ENCODE results near the gene NANS. TPM values are rescaled to one million over a fixed set of nuclear protein-coding genes. Genes with fewer than 3 reads are reported as not detected.
A peak's percentile ranks its signal among the peaks of the same experiment; 100 is the strongest.
"Not testable (repeated sequence)": the region's sequence is repeated elsewhere in the genome, so short reads cannot be mapped to it uniquely, and the experiment has no call there.

NANS gene
- total RNA-seq, 1 experiment from 2014 or later = 60.4 TPM

- no peak for DNase-seq
- H3K4me3 ChIP-seq = no peak overlapping the region
- H3K27ac ChIP-seq = no peak overlapping the region
These were observed 23.8 kb downstream of the NANS start for GRCh38 chr9:98080326-98080725.

GRCh38 chr9:98080780-98081179, 24.2 kb downstream of the NANS start:
- H3K9me3 ChIP-seq (replicated peaks) = no peaks in the 10 kb centered on the region
- no peaks in the 10 kb centered on the region for H3K27me3 ChIP-seq
- no peak overlapping the region for H3K27ac ChIP-seq
- no peak overlapping the region for H3K4me3 ChIP-seq
- no peak for DNase-seq
- no peaks in the 10 kb centered on the region for H3K4me1 ChIP-seq
- peaks cover 23% of the 10 kb centered on the region for H3K36me3 ChIP-seq

More at GRCh38 chr9:98080326-98080725, 23.8 kb downstream of the NANS start:
- Histone ChIP-seq H3K36me3 (peaks cover 26% of the 10 kb centered on the region), H3K9me3 (replicated peaks) (no peaks in the 10 kb centered on the region), H3K27me3 (no peaks in the 10 kb centered on the region), H3K4me1 (no peaks in the 10 kb centered on the region)

GRCh38 chr9:98081477-98082219, 25.1 kb downstream of the NANS start:
- no peak for DNase-seq
- Histone ChIP-seq H3K36me3 (peaks cover 23% of the 10 kb centered on the region), H3K27me3 (no peaks in the 10 kb centered on the region), H3K9me3 (replicated peaks) (no peaks in the 10 kb centered on the region), H3K27ac (no peak overlapping the region), H3K4me3 (no peak overlapping the region), H3K4me1 (no peaks in the 10 kb centered on the region)

GRCh38 chr9:98083061-98083501, 26.5 kb downstream of the NANS start:
- Histone ChIP-seq H3K27me3 (no peaks in the 10 kb centered on the region), H3K4me3 (no peak overlapping the region), H3K4me1 (no peaks in the 10 kb centered on the region), H3K9me3 (replicated peaks) (no peaks in the 10 kb centered on the region), H3K27ac (no peak overlapping the region), H3K36me3 (peaks cover 23% of the 10 kb centered on the region)
- DNase-seq = no peak

- DNase-seq = peak in 1 of 2 experiments; percentile 13
- no peaks in the 10 kb centered on the region for H3K27me3 ChIP-seq
- no peaks in the 10 kb centered on the region for H3K4me1 ChIP-seq
- no peak overlapping the region for H3K27ac ChIP-seq
- no peak overlapping the region for H3K4me3 ChIP-seq
- peaks cover 23% of the 10 kb centered on the region for H3K36me3 ChIP-seq
- no peaks in the 10 kb centered on the region for H3K9me3 ChIP-seq (replicated peaks)
These were observed 27.1 kb downstream of the NANS start for GRCh38 chr9:98083566-98084183.

- Histone ChIP-seq H3K4me1 (no peaks in the 10 kb centered on the region), H3K27ac (no peak overlapping the region), H3K9me3 (replicated peaks) (no peaks in the 10 kb centered on the region), H3K27me3 (no peaks in the 10 kb centered on the region), H3K36me3 (peaks cover 21% of the 10 kb centered on the region), H3K4me3 (no peak overlapping the region)
- DNase-seq = no peak
These were observed 27.9 kb downstream of the NANS start for GRCh38 chr9:98084396-98084795.

GRCh38 chr9:98085058-98085457, 28.5 kb downstream of the NANS start:
- H3K9me3 ChIP-seq (replicated peaks) = no peaks in the 10 kb centered on the region
- H3K4me1 ChIP-seq = no peaks in the 10 kb centered on the region
- H3K27me3 ChIP-seq = no peaks in the 10 kb centered on the region
- no peak overlapping the region for H3K27ac ChIP-seq
- H3K36me3 ChIP-seq = peaks cover 21% of the 10 kb centered on the region
- DNase-seq = no peak
- H3K4me3 ChIP-seq = no peak overlapping the region

GRCh38 chr9:98085944-98086343, 29.4 kb downstream of the NANS start:
- Histone ChIP-seq H3K9me3 (replicated peaks) (no peaks in the 10 kb centered on the region), H3K4me1 (no peaks in the 10 kb centered on the region), H3K4me3 (no peak overlapping the region), H3K27me3 (no peaks in the 10 kb centered on the region), H3K36me3 (peaks cover 13% of the 10 kb centered on the region), H3K27ac (no peak overlapping the region)
- DNase-seq = peak in 1 of 2 experiments; percentile 12

- H3K27me3 ChIP-seq = no peaks in the 10 kb centered on the region
- H3K4me3 ChIP-seq = no peak overlapping the region
- H3K4me1 ChIP-seq = no peaks in the 10 kb centered on the region
- DNase-seq = no peak
- no peak overlapping the region for H3K27ac ChIP-seq
- peaks cover 11% of the 10 kb centered on the region for H3K36me3 ChIP-seq
- no peaks in the 10 kb centered on the region for H3K9me3 ChIP-seq (replicated peaks)
These were observed 29.9 kb downstream of the NANS start for GRCh38 chr9:98086461-98086860.

- no peak overlapping the region for H3K27ac ChIP-seq
- H3K4me3 ChIP-seq = no peak overlapping the region
- H3K9me3 ChIP-seq (replicated peaks) = no peaks in the 10 kb centered on the region
- H3K27me3 ChIP-seq = no peaks in the 10 kb centered on the region
- peaks cover 2% of the 10 kb centered on the region; the same call in 1 of the 2 replicates for H3K36me3 ChIP-seq
- H3K4me1 ChIP-seq = no peaks in the 10 kb centered on the region
- no peak for DNase-seq
These were observed 31.2 kb downstream of the NANS start for GRCh38 chr9:98087420-98088354.

- DNase-seq; H3K4me3 ChIP-seq; H3K9me3 ChIP-seq (replicated peaks); H3K27me3 ChIP-seq; H3K27ac ChIP-seq; H3K4me1 ChIP-seq; H3K36me3 ChIP-seq: not testable (repeated sequence)
These were observed 34.1 kb downstream of the NANS start for GRCh38 chr9:98090674-98091073.

GRCh38 chr9:98091735-98092612, 35.4 kb downstream of the NANS start:
- H3K36me3 ChIP-seq = no peaks in the 10 kb centered on the region
- H3K27me3 ChIP-seq = no peaks in the 10 kb centered on the region; the same call in 1 of the 2 replicates
- DNase-seq = no peak

GRCh38 chr9:98092613-98092931, 36.0 kb downstream of the NANS start:
- Histone ChIP-seq H3K27me3 (no peaks in the 10 kb centered on the region; the same call in 1 of the 2 replicates), H3K4me3 (no peak overlapping the region), H3K36me3 (no peaks in the 10 kb centered on the region), H3K27ac (no peak overlapping the region), H3K9me3 (replicated peaks) (no peaks in the 10 kb centered on the region), H3K4me1 (no peaks in the 10 kb centered on the region)
- no peak for DNase-seq

More at GRCh38 chr9:98091735-98092612, 35.4 kb downstream of the NANS start:
- no peak overlapping the region for H3K27ac ChIP-seq
- no peaks in the 10 kb centered on the region for H3K9me3 ChIP-seq (replicated peaks)
- no peak overlapping the region for H3K4me3 ChIP-seq
- no peaks in the 10 kb centered on the region for H3K4me1 ChIP-seq

- no peaks in the 10 kb centered on the region; the same call in 1 of the 2 replicates for H3K27me3 ChIP-seq
- no peaks in the 10 kb centered on the region for H3K9me3 ChIP-seq (replicated peaks)
- no peak overlapping the region for H3K27ac ChIP-seq
- no peaks in the 10 kb centered on the region for H3K36me3 ChIP-seq
- no peak overlapping the region for H3K4me3 ChIP-seq
- no peaks in the 10 kb centered on the region for H3K4me1 ChIP-seq
- DNase-seq = no peak
These were observed 37.8 kb downstream of the NANS start for GRCh38 chr9:98094316-98094715.

All from SJCRH30 (cell line).